Astrocyte (in vitro differentiated cells and primary cell): Measurements from ENCODE around the gene A1BG. TPM values are rescaled to one million over a fixed set of nuclear protein-coding genes. Genes with fewer than 3 reads are reported as not detected.

Experiments
- DNase-seq: peaks from one replicate; pipeline ENCODE4 v3.0.0-alpha.2; 2010; ENCODE audit warnings: low read depth
- FAIRE-seq: peaks from 2 replicates; lab custom pipeline; 2011; peaks lifted over from hg19 to GRCh38; lab: Jason Lieb, UNC
- H2AFZ ChIP-seq: 2 replicates; pipeline ENCODE4 v1.6.0; 2012; ENCODE audit warnings: low read depth, low read length, inconsistent platforms
- H3K27ac ChIP-seq: 2 replicates; pipeline ENCODE4 v1.5.1; 2011; ENCODE audit warnings: low read depth, low read length, inconsistent platforms
- H3K27me3 ChIP-seq: 2 replicates; pipeline ENCODE4 v1.6.0; 2011; ENCODE audit warnings: low read length, inconsistent platforms; ENCODE audit not compliant: insufficient read depth
- H3K36me3 ChIP-seq: 2 replicates; pipeline ENCODE4 v1.5.1; 2011; ENCODE audit warnings: low read length, inconsistent platforms; ENCODE audit not compliant: insufficient read depth
- H3K4me1 ChIP-seq: 2 replicates; pipeline ENCODE4 v1.5.1; 2011; ENCODE audit warnings: low read length, inconsistent platforms; ENCODE audit not compliant: insufficient read depth
- H3K4me2 ChIP-seq: 2 replicates; pipeline ENCODE4 v1.6.0; 2012; ENCODE audit warnings: low read length, inconsistent platforms
- H3K4me3 ChIP-seq: 2 replicates; pipeline ENCODE4 v1.5.1; 2011; ENCODE audit warnings: low read depth, mild to moderate bottlenecking, low read length, inconsistent platforms; ENCODE audit not compliant: insufficient read depth
- H3K79me2 ChIP-seq: 2 replicates; pipeline ENCODE4 v1.6.0; 2012; ENCODE audit warnings: mild to moderate bottlenecking, low read length, inconsistent platforms; ENCODE audit not compliant: insufficient read depth
- H3K9ac ChIP-seq: 2 replicates; pipeline ENCODE4 v1.6.0; 2012; ENCODE audit warnings: mild to moderate bottlenecking, low read length, inconsistent platforms
- H3K9me3 ChIP-seq: 2 replicates; pipeline ENCODE4 v1.5.1; 2012; ENCODE audit warnings: low read depth, mild to moderate bottlenecking, low read length, inconsistent platforms; ENCODE audit not compliant: insufficient read depth
- H4K20me1 ChIP-seq: 2 replicates; pipeline ENCODE4 v1.6.0; 2012; ENCODE audit warnings: low read length, inconsistent platforms; ENCODE audit not compliant: insufficient read depth
- H3K27ac Mint-ChIP-seq: one replicate; pipeline ENCODE4 v1.8.0; 2021; ENCODE audit warnings: mild to moderate bottlenecking, mixed read lengths; ENCODE audit not compliant: unreplicated experiment
- H3K27me3 Mint-ChIP-seq: one replicate; pipeline ENCODE4 v1.8.0; 2021; ENCODE audit warnings: low read depth, mixed read lengths; ENCODE audit not compliant: unreplicated experiment
- H3K36me3 Mint-ChIP-seq: one replicate; pipeline ENCODE4 v1.8.0; 2021; ENCODE audit warnings: low read depth, mixed read lengths; ENCODE audit not compliant: unreplicated experiment
- H3K4me1 Mint-ChIP-seq: one replicate; pipeline ENCODE4 v1.8.0; 2021; ENCODE audit warnings: low read depth, mixed read lengths; ENCODE audit not compliant: unreplicated experiment
- H3K4me3 Mint-ChIP-seq: one replicate; pipeline ENCODE4 v1.8.0; 2021; ENCODE audit warnings: mild to moderate bottlenecking, moderate library complexity, mixed read lengths; ENCODE audit not compliant: unreplicated experiment
- H3K9me3 Mint-ChIP-seq: one replicate; pipeline ENCODE4 v1.8.0; 2021; ENCODE audit warnings: mild to moderate bottlenecking, mixed read lengths; ENCODE audit not compliant: unreplicated experiment
- CTCF ChIP-seq: IDR thresholded peaks from 2 replicates; pipeline ENCODE4 v1.5.1; 2011; ENCODE audit warnings: low read depth, mild to moderate bottlenecking, inconsistent platforms, low read length, moderate library complexity; ENCODE audit not compliant: insufficient read depth
- EZH2 ChIP-seq: IDR thresholded peaks from 2 replicates; pipeline ENCODE4 v1.6.1; 2012; ENCODE audit warnings: mild to moderate bottlenecking, low read length, inconsistent platforms; ENCODE audit not compliant: insufficient read depth
- total RNA-seq: library from RNA; stranded (reverse); gene quantifications from 2 replicates; pipeline ENCODE4 v1.2.1, GENCODE V29; 2021

Gene A1BG
- total RNA-seq, 1 donor from 2014 or later: 32.3 TPM

GRCh38 chr19:58397533-58398037 is 44.3 kb upstream of the A1BG start:
- H3K9me3 Mint-ChIP-seq: no peaks in the 10 kb centered on the region
- no peak overlapping the region for H3K27ac Mint-ChIP-seq
- Histone ChIP-seq H3K9me3 (no peaks in the 10 kb centered on the region), H2AFZ (no peak overlapping the region), H3K4me3 (no peak overlapping the region), H3K36me3 (peaks cover 17% of the 10 kb centered on the region), H3K4me2 (no peak overlapping the region), H3K4me1 (peaks cover 18% of the 10 kb centered on the region), H3K9ac (no peak overlapping the region), H3K27ac (no peak overlapping the region), H3K79me2 (peaks cover 4% of the 10 kb centered on the region), H3K27me3 (no peaks in the 10 kb centered on the region), H4K20me1 (peaks cover 32% of the 10 kb centered on the region)
- no peaks in the 10 kb centered on the region for H3K27me3 Mint-ChIP-seq
- no peak for TF ChIP-seq CTCF
- no peak for TF ChIP-seq EZH2
- H3K36me3 Mint-ChIP-seq: peaks cover 18% of the 10 kb centered on the region
- DNase-seq: no peak
- H3K4me3 Mint-ChIP-seq: no peak overlapping the region
- H3K4me1 Mint-ChIP-seq: peaks cover 4% of the 10 kb centered on the region
- FAIRE-seq: no peak

GRCh38 chr19:58396691-58397532 is 43.6 kb upstream of the A1BG start:
- peak overlapping the region; percentile 73 for H3K4me2 ChIP-seq
- no peak for DNase-seq
- H3K27me3 ChIP-seq: no peaks in the 10 kb centered on the region
- no peak overlapping the region for H2AFZ ChIP-seq
- H3K9ac ChIP-seq: no peak overlapping the region
- no peak overlapping the region for H3K4me3 Mint-ChIP-seq
- H3K9me3 Mint-ChIP-seq: no peaks in the 10 kb centered on the region
- H3K27me3 Mint-ChIP-seq: no peaks in the 10 kb centered on the region
- peaks cover 16% of the 10 kb centered on the region for H3K4me1 ChIP-seq
- H3K36me3 Mint-ChIP-seq: peaks cover 18% of the 10 kb centered on the region
- H3K4me1 Mint-ChIP-seq: peaks cover 4% of the 10 kb centered on the region
- no peak for FAIRE-seq
- no peak overlapping the region for H3K27ac Mint-ChIP-seq
- H3K9me3 ChIP-seq: no peaks in the 10 kb centered on the region
- peaks cover 38% of the 10 kb centered on the region for H4K20me1 ChIP-seq
- H3K79me2 ChIP-seq: peaks cover 9% of the 10 kb centered on the region
- H3K27ac ChIP-seq: no peak overlapping the region
- no peak overlapping the region for H3K4me3 ChIP-seq
- H3K36me3 ChIP-seq: peaks cover 20% of the 10 kb centered on the region
- TF ChIP-seq EZH2 (no peak), CTCF (no peak)
